Activated naive CD4-positive, alpha-beta T cell treated with anti-CD3 and anti-CD28 coated beads, Interleukin-2, amount 50 U/mL, for 16 hours (primary cell): ENCODE data around the gene CPT1A.
A peak's percentile ranks its signal among the peaks of the same experiment; 100 is the strongest.

ENCODE experiments used
- DNase-seq: peaks from one replicate; pipeline ENCODE4 v3.0.0-alpha.2; 2020

Gene CPT1A

GRCh38 chr11:68852628-68853027, 10.9 kb upstream of the CPT1A start:
- DNase-seq, result no peak

- no peak for DNase-seq
These were observed 6.7 kb upstream of the CPT1A start for GRCh38 chr11:68848429-68848828.

GRCh38 chr11:68847395-68847794, 5.7 kb upstream of the CPT1A start:
- no peak for DNase-seq

GRCh38 chr11:68845351-68846002, 3.8 kb upstream of the CPT1A start:
- no peak for DNase-seq

GRCh38 chr11:68844801-68845200, 3.1 kb upstream of the CPT1A start:
- no peak for DNase-seq

- no peak for DNase-seq
These were observed 2.7 kb upstream of the CPT1A start for GRCh38 chr11:68844376-68844775.

- DNase-seq, result peak; percentile 76
These were observed 2.1 kb upstream of the CPT1A start for GRCh38 chr11:68843703-68844312.

- DNase-seq, result peak; percentile 60
These were observed 1.4 kb upstream of the CPT1A start for GRCh38 chr11:68843052-68843561.

- DNase-seq, result peak; percentile 17
These were observed 823 bp upstream of the CPT1A start for GRCh38 chr11:68842427-68843051.

- DNase-seq, result peak; percentile 23
These were observed 759 bp downstream of the CPT1A start for GRCh38 chr11:68840661-68841653.

- DNase-seq, result no peak
These were observed 1.6 kb downstream of the CPT1A start for GRCh38 chr11:68839911-68840641.

GRCh38 chr11:68839054-68839865, 2.5 kb downstream of the CPT1A start:
- DNase-seq, result peak; percentile 93

- peak; percentile 36 for DNase-seq
These were observed 3.1 kb downstream of the CPT1A start for GRCh38 chr11:68838572-68838964.

GRCh38 chr11:68837583-68838571, 3.8 kb downstream of the CPT1A start:
- no peak for DNase-seq

- no peak for DNase-seq
These were observed 6.0 kb downstream of the CPT1A start for GRCh38 chr11:68835749-68836148.

GRCh38 chr11:68835328-68835727, 6.4 kb downstream of the CPT1A start:
- DNase-seq, result no peak

- DNase-seq, result no peak
These were observed 9.1 kb downstream of the CPT1A start for GRCh38 chr11:68832476-68833181.

- DNase-seq, result no peak
These were observed 10.6 kb downstream of the CPT1A start for GRCh38 chr11:68831124-68831523.

- no peak for DNase-seq
These were observed 12.1 kb downstream of the CPT1A start for GRCh38 chr11:68829581-68829980.
